GM10847 (cell line): ENCODE measurements around the gene PDE4D.

ENCODE experiments used
- POLR2A ChIP-seq: IDR thresholded peaks from 2 replicates; pipeline ENCODE4 v1.6.1; 2011; ENCODE audit not compliant: insufficient read length; ENCODE audit errors: extremely low read depth

The PDE4D gene

DNA sequence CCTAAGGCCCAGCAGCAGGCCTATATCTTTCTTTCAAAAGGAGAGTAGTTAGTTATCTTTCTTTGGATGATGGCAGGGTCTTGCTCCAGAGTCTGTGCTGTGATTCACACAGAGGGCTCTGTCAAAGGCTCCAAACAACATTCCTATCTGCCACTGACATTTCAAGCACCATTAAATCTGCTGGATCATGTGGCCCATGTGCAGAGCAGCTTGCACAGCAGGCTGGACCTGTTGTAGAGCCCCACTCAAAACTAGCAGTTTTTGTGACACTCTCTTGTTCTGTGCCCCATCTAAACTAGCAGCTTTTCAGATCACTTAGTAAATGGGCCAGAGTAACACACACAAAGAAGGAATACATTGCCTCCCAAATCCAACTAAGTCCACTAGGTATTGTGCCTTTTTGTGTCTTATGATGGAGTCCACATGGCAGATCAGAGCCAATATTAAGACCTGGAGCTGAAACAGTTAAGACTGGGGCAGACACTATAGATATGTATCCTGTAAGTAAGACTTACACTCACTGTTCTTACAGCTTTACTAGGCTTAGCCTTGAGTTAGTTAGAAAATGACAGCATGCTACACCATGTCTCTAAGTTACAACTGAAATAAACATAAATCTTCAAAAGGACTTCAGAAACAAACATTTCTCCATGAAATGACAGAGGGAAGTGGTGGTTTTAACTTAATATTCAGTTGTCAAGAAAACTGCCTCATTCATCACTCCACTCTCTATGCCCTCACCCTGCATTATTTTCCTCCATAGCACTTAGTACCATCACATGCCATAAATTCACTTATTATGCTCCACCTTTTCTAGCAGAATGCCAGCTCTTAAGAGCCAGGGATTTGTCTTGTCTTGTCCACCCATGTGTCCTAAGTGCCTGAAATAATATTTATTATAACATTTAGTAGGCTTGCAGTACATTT lies 909.7 kb downstream of the PDE4D start:
- TF ChIP-seq POLR2A = no peak

DNA sequence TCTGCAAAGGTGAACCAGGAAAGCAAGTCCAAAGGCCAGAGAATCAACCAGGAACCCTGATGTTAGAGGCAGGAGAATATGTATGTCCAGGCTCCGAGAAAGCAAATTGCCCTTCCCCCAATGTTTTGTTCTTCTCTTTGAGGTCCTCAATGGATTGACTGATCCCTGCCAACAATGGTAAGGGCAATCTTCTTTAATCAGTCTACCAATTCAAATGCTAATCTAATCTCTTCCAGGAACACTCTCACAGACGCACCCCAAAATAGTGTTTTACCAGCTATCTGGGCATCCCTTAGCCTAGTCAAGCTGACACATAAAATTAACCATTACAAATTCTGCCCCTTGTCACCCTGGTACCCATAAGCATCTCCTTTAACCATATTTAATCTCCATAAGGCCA lies 912.6 kb downstream of the PDE4D start:
- TF ChIP-seq POLR2A = no peak

DNA sequence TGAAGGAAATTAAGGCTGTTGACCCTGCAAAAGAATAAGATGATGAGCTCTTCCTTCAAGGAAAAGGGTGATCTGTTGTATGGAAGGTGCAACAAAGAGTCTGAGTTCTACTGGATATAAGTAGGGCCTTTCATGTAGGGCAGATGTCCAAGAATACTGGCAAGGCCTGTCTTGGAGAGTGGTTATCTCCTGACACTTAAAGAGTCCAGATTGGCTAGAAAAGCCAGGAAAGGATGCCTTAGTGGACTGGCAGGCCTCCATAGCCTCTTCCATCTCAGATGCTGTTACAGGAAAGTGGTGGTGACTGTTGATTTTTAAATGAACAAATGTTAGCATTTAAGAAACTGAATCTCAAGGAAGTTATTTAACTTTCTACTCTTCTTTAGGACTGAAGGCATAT lies 914.4 kb downstream of the PDE4D start:
- no peak for TF ChIP-seq POLR2A

DNA sequence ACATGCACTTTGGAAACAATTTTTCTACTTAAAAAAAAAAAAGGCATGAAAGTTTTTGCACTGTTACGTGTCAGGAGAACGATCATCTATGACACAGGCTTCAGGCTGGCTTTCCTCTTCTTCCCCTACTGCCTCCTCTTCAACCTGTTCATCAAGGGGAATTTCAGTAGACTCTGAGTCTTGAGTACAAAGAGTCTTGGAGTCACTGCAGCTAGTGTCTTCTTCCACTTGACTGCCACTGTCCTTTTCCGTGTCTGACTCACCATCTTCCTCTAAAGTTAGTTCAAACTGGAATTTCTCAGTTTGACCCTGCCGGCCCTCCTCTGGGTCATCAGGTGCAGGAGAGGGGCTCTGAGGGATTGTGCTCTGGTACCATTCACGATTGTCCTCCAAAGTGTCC lies 918.9 kb downstream of the PDE4D start:
- no peak for TF ChIP-seq POLR2A

DNA sequence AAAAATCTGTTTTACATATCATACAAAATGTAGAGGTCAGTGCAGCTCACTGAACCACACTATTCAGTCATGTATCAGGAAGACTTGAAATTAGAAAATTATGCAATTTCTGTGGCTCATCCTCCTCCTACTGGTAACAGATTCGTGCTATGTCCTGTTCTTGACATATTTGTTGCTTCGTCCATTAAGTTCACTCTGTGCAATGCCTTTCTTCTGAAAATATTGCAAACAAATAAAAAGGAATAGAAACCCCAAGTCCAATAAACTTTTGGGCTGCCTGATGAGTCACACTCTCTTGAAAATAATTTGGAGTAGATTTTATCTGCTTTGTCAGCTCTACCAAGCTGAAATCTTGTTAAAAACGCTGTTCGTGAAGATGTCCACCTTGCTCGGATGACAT lies 919.4 kb downstream of the PDE4D start:
- TF ChIP-seq POLR2A = no peak

DNA sequence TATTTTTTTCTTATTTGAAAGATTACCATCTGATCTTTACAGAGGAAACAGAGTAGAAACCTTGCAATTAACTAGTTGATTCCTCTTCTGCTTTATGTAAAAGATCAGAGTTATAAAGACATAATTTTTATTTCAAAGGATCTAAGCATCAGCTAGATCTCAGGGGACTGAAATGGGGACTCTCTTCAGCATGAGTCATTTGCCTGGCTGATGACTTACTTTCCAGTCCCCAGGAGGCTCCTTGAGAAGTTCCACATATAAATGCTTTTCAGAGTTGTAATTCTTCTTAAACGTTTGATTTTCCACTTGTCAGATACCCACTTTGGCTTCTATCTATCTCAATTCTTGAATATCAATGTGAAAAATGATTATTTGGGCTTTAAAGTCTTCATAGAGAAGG lies 921.2 kb downstream of the PDE4D start:
- no peak for TF ChIP-seq POLR2A

DNA sequence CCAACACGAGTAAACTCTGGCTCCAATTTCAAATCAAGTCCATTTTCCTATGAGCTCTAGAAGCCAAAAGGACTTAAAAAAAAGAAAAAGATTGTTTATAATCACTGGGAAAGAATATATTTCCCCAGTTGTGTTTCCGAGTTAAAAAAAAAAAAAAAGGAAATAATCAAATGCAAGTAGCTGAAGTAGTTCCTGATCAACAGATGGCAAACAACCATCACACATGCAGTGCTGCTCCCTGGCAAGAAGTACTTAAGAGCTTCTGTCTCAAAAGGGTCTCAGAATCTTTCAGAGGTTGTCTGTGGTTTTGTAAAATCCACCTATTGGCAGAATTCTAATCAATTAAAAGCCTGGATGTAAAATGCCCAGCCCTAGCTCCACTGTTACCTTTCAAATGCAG lies 922.8 kb downstream of the PDE4D start:
- TF ChIP-seq POLR2A = no peak

DNA sequence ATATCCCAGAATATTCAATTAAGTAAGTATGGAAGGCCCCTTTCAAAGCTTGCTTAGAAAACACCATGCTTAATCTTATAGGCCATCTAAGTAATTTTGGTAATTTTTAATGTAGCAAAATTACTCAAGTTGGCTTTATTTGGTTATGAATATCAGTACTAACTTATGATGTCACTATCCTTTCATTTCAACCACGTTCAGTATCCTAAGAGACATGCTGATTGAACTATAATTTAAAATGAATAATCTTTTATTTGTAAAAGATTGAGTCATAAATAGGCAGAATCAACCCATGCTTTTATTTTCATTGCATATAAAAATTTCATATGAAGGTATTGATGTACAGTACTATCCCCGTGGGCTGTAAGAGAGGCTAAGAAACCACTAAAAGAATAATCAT lies 923.7 kb downstream of the PDE4D start:
- TF ChIP-seq POLR2A = no peak

DNA sequence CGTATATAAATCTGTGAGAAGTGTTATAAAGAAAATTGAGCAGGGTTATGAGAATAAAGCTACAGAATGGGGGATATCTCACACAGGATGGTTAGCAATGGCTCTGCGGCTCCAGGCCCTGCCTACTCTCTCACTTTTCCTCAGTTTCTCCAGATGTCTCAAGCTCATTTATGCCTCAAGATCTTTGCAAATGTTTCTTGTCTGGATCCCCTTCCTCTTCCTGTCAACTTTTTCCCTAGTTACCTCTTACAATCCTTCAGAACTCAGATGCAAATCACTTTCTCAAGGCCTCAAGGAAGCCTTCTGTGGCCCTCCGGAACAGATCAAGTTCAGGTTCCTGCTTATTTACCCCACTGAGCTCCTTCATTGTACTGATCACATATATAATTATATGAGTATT lies 924.3 kb downstream of the PDE4D start:
- TF ChIP-seq POLR2A = no peak

DNA sequence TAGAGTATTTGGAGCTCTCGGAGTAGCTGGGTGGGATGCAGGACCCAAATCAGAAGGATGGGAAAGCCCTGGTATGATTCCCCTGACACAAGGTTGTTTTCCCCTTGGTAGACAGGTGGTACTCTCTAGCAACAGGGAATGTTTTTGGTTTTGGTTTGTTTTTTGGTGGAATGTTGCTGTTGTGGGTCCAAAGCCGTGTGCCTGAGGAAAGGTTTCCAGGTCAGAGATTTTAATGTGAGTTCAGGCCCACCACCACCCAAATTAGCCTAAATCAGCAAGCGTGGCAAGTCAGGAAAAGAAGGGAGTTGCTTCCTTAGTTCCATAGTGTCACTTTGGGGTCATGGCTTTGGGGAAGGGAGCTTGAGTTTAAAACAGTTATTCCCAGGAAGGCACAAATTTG lies 925.2 kb downstream of the PDE4D start:
- TF ChIP-seq POLR2A = no peak

DNA sequence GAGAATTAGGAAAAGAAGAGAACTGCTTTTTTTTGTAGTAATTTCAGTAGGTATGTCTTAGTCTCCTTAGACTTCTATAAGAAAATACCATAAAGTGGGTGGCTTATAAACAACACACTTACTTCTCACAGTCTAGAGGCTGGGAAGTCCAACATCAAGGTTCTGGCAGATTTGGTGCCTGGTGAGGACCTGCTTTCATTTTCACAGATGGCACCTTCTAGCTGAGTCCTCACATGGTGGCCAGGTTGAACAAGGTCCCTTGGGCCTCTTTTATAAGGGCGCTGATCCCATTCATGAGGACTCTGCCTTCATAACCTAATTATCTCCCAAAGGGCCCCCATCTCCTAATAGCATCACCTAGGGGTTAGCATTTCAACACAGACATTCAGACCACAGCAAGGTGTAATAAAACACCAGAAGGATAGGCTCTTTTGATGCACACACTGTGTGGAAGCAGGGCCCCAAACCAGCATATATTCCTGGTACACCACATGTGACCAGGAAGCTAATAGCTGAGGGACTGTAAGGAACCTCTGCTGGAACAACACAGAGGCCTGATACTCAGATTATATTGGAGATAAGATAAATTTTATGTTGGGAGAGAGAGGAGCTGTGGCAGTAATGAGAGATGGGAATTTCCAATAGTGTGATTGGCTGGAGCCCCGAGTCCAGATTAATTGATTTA lies 925.8 kb downstream of the PDE4D start:
- no peak for TF ChIP-seq POLR2A

DNA sequence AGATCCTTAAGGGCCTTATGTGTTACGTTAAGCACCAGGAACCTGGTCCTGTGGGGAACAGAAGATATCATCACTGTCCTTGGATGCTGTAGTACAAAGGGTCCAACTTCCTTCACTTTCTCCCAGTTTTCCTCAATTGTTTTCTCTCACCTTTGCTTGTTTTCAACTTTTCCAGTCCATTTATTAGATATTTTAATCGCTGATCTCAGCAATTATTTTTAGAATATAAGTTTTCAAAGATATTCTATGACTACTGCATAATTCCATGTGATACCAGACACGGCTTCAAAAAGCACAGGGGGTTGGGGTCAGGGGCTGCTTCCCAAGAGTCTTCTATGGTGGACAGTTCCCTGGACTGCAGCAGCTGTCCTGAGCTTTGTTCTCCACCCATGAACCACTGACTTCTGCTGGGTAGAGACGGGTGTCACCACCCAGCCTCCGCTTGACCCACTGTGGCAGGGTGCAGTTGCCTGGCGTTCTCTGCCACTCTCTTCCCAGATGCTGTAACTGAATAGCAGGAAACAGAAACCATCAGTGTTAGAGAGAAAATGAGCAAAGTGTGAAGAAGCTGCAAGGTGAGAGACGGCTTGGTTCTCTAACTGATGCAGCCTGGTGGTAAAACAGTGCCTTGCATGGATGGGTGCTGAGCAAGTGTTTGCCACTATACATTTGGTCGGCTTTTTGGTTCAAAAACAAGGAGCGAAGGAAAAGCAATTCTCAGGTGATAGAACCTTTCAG lies 927.7 kb downstream of the PDE4D start:
- TF ChIP-seq POLR2A = no peak

DNA sequence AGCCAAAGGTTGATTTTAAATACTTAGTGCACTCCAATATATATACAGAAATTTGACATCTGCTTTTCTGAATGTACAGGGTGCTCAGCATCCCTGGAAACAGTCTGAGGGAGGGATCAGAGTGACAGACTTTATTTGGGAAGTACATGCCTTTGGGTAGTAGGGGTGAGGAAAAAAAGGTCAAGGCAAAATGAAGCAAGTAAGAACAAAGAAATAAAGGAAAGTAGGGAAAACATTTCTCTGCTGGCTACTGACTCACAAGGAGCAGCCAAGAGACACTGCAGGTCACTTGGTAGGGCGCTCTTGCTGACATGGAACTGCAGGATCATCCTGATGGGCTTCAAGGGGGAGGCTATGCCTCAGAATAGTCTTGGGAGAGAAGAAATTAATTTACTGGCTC lies 929.7 kb downstream of the PDE4D start:
- TF ChIP-seq POLR2A = no peak

DNA sequence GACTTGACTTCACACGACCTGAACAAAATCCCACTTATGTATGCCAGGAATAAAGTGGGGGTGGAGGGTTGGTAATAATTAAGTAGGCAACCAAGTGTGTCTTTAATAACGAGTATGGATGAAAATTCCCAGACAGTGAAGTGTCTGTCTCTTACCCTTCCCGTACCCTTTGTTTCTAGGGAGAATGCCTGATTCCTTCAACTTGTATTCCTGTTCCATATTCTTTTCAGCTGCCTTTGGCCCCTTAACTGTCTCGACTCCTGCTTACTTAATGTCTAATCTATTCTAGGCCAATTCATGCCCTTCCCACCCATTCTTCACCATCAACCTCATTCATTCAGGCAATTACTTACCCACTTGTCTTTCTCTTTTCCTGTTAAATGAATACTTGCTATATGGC lies 930.2 kb downstream of the PDE4D start:
- TF ChIP-seq POLR2A = no peak

DNA sequence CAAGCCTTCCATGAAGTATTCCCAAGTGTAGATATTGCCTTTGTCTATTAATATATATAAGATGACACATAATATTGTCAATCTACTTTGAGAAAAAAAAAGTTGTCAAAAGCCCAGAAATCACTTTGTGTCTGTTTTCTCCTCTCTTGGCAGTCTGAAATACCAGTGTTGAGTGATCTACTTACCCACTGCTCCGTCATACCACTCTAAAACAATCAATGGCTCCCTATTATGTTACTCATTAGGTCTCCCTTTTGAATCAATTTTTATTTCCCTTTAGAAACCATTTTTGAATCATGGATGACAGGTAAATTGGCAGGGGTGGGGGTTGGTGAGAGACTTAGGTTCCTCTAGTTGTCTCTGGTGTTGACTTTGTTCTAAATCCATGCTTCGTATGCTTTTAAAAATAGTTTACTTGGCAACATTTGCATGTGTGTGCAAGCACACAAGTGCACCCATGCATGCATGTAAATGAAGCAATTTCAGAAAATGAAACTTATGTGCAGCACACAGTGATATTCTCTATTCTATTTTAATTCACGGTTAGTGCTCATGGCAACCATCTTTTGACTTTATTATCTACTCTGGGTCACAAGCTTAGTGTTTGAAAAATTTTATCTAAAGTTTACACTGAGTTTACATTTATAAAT lies 931.8 kb downstream of the PDE4D start:
- TF ChIP-seq POLR2A = no peak
